SU-DHL-6 (cell line): ENCODE data around the gene FOXO6.

Source experiments
- H2AFZ ChIP-seq: fragments of 200-600 bp; sonication (generic); 2 replicates; pipeline ENCODE4 v1.6.1; 2014; ENCODE audit warnings: low read depth, mild to moderate bottlenecking, moderate library complexity, mixed read lengths, antibody characterized with exemption, low read length; ENCODE audit not compliant: severe bottlenecking
- H3F3A ChIP-seq: fragments of 200-600 bp; shearing (Covaris generic); 2 replicates; pipeline ENCODE4 v1.6.0; 2016; ENCODE audit warnings: antibody characterized with exemption, mild to moderate bottlenecking; ENCODE audit not compliant: insufficient read depth
- H3K27ac ChIP-seq: fragments of 200-600 bp; sonication (generic); 2 replicates; pipeline ENCODE4 v1.5.1; 2016; ENCODE audit warnings: low read depth, mild to moderate bottlenecking, low read length, moderate library complexity, mixed read lengths
- H3K27me3 ChIP-seq: fragments of 200-600 bp; sonication (generic), shearing (Covaris generic); 2 replicates; pipeline ENCODE4 v1.6.0; 2014; ENCODE audit warnings: mild to moderate bottlenecking, low read length
- H3K36me3 ChIP-seq: fragments of 200-600 bp; sonication (generic); 2 replicates; pipeline ENCODE4 v1.6.1; 2014; ENCODE audit warnings: mild to moderate bottlenecking, low read length, mixed read lengths
- H3K4me2 ChIP-seq: fragments of 300-600, 200-600 bp; shearing (Covaris generic), sonication (generic); 2 replicates; pipeline ENCODE4 v1.6.0; 2014; ENCODE audit warnings: low read length, low read depth, mild to moderate bottlenecking; ENCODE audit not compliant: poor library complexity, severe bottlenecking
- H3K4me3 ChIP-seq: fragments of 200-600 bp; sonication (generic); 2 replicates; pipeline ENCODE4 v1.5.1; 2014; ENCODE audit warnings: antibody characterized with exemption, low read length, mild to moderate bottlenecking, mixed read lengths; ENCODE audit not compliant: insufficient read depth, poor library complexity, severe bottlenecking
- H3K79me2 ChIP-seq: fragments of 200-600 bp; sonication (generic); 2 replicates; pipeline ENCODE4 v1.6.1; 2014; ENCODE audit warnings: mild to moderate bottlenecking, low read length, moderate library complexity; ENCODE audit not compliant: insufficient read depth
- H3K9ac ChIP-seq: fragments of 200-600 bp; sonication (generic); 2 replicates; pipeline ENCODE4 v1.7.0; 2014; ENCODE audit warnings: mild to moderate bottlenecking, low read length
- H3K9me2 ChIP-seq: fragments of 200-600 bp; sonication (generic); replicated peaks from 2 replicates; pipeline ENCODE4 v1.6.1; 2014; ENCODE audit warnings: low read length; ENCODE audit not compliant: insufficient read depth
- H3K9me3 ChIP-seq: fragments of 200-600 bp; sonication (generic); 2 replicates; pipeline ENCODE4 v1.6.1; 2014; ENCODE audit warnings: low read length, mixed read lengths; ENCODE audit not compliant: insufficient read depth
- H4K20me1 ChIP-seq: fragments of 200-600 bp; sonication (generic); 2 replicates; pipeline ENCODE4 v1.6.1; 2014; ENCODE audit warnings: low read depth, mild to moderate bottlenecking, antibody characterized with exemption, low read length, moderate library complexity, mixed read lengths
- EZH2phosphoT487 ChIP-seq: fragments of 200-600 bp; sonication (generic), shearing (Covaris generic); conservative IDR thresholded peaks from 2 replicates; pipeline ENCODE4 v1.6.1; 2018; ENCODE audit warnings: mild to moderate bottlenecking, antibody characterized with exemption, low read length, moderate library complexity, mixed read lengths
- TF ChIP-seq, protein P1 (sequence below): fragments of 200-600 bp; sonication (generic); IDR thresholded peaks from one replicate; pipeline ENCODE4 v1.5.1; 2017; ENCODE audit warnings: antibody characterized with exemption, mild to moderate bottlenecking, low read length, moderate library complexity; ENCODE audit not compliant: insufficient read depth, poor library complexity, severe bottlenecking

Gene FOXO6

DNA sequence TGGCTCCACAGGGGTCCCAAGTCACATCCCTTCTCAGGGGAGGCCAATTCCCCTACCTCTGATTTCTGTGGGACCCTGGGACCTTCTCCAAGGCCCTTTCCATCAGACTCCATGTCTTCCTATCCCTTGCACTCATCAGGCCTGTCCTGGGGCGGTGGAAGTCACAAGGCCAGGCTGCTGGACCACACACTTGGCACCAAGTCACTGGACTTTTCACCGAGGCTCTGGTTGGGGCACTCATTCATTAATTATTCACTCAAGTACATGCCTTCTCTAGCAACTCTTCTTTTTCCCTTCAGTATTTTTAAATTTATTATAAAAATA is 11.2 kb upstream of the FOXO6 start:
- H3K4me3 ChIP-seq: no peak overlapping the region
- no peaks in the 10 kb centered on the region for H3K27me3 ChIP-seq
- H4K20me1 ChIP-seq: no peaks in the 10 kb centered on the region
- no peaks in the 10 kb centered on the region for H3K9me2 ChIP-seq
- no peak overlapping the region for H3K4me2 ChIP-seq
- no peaks in the 10 kb centered on the region for H3F3A ChIP-seq
- H3K79me2 ChIP-seq: no peaks in the 10 kb centered on the region
- no peaks in the 10 kb centered on the region for H3K36me3 ChIP-seq
- no peak for TF ChIP-seq EZH2phosphoT487
- TF ChIP-seq, protein P1, sequence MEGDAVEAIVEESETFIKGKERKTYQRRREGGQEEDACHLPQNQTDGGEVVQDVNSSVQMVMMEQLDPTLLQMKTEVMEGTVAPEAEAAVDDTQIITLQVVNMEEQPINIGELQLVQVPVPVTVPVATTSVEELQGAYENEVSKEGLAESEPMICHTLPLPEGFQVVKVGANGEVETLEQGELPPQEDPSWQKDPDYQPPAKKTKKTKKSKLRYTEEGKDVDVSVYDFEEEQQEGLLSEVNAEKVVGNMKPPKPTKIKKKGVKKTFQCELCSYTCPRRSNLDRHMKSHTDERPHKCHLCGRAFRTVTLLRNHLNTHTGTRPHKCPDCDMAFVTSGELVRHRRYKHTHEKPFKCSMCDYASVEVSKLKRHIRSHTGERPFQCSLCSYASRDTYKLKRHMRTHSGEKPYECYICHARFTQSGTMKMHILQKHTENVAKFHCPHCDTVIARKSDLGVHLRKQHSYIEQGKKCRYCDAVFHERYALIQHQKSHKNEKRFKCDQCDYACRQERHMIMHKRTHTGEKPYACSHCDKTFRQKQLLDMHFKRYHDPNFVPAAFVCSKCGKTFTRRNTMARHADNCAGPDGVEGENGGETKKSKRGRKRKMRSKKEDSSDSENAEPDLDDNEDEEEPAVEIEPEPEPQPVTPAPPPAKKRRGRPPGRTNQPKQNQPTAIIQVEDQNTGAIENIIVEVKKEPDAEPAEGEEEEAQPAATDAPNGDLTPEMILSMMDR: no peak
- no peak overlapping the region for H2AFZ ChIP-seq
- no peak overlapping the region for H3K9ac ChIP-seq
- no peak overlapping the region for H3K27ac ChIP-seq
- no peaks in the 10 kb centered on the region for H3K9me3 ChIP-seq

DNA sequence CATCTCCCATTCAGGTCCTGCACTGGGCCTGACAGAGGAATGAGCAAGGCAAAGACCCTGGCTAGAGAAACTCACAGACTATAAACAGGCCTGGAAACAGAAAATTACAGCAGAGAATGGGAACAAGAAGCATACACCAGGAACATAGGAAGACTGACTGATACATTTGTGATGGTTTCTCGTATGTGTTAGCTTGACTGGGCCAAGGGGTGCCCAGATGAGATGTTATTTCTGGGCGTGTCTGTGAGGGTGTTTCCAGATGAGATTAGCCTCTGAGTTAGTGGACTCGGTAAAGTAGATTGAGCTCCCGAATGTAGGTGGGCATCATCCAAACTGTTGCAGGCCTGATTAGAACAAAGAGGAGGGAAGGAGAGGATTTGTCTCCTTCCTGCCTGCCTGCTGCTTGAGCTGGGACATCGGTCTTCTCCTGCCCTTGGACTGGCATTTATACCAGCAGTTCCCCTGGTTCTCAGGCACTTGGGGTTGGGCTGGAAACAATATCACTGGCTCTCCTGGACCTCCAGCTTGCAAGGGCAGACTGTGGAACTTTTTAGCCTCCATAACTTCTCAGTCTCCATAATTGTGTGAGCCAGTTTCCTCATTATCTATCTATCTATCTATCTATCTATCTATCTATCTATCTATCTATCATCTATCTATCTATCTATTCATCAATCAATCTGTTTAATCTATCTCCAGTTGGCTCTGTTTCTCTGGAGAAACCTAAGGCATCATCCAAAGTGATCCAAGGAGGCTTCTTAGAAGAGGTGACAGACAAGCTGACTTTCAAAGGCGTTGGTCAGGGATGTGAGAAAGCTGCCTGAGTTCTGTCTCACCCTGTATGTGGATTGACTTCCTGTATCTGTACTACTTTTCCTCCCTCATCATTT is 9.7 kb upstream of the FOXO6 start:
- Histone ChIP-seq H3K9ac (no peak overlapping the region), H3K27me3 (no peaks in the 10 kb centered on the region), H2AFZ (no peak overlapping the region), H3K9me2 (no peaks in the 10 kb centered on the region), H3K9me3 (no peaks in the 10 kb centered on the region), H3K27ac (no peak overlapping the region), H3F3A (no peaks in the 10 kb centered on the region), H3K4me2 (no peak overlapping the region), H3K4me3 (no peak overlapping the region), H3K79me2 (no peaks in the 10 kb centered on the region), H3K36me3 (no peaks in the 10 kb centered on the region), H4K20me1 (no peaks in the 10 kb centered on the region)
- TF ChIP-seq, protein P1: no peak
- no peak for TF ChIP-seq EZH2phosphoT487

GRCh38 chr1:41353744-41354143 is 7.5 kb upstream of the FOXO6 start:
- no peak overlapping the region for H3K4me2 ChIP-seq
- H3K9ac ChIP-seq: no peak overlapping the region
- H3K27ac ChIP-seq: no peak overlapping the region
- H3K79me2 ChIP-seq: no peaks in the 10 kb centered on the region
- TF ChIP-seq, protein P1: no peak
- no peak for TF ChIP-seq EZH2phosphoT487
- H3K9me3 ChIP-seq: no peaks in the 10 kb centered on the region
- H3K27me3 ChIP-seq: no peaks in the 10 kb centered on the region
- no peaks in the 10 kb centered on the region for H4K20me1 ChIP-seq
- no peaks in the 10 kb centered on the region for H3K9me2 ChIP-seq
- H3F3A ChIP-seq: no peaks in the 10 kb centered on the region
- no peak overlapping the region for H3K4me3 ChIP-seq
- H3K36me3 ChIP-seq: no peaks in the 10 kb centered on the region
- no peak overlapping the region for H2AFZ ChIP-seq
